SK-N-SH treated with all-trans-retinoic acid at 6 μM for 48 hours (cell line): ENCODE data around the gene SLC1A4.

ENCODE experiments used
- ARNTL ChIP-seq: fragments of 450-650 bp; formaldehyde crosslinking; IDR thresholded peaks from 2 replicates; pipeline ENCODE4 v1.5.0; 2020; ENCODE audit warnings: low read depth, mild to moderate bottlenecking, moderate library complexity, borderline replicate concordance
- CREB5 ChIP-seq: fragments of 250-450 bp; sonication (Bioruptor Pico); IDR thresholded peaks from 2 replicates; pipeline ENCODE4 v1.5.1; 2020; ENCODE audit warnings: low read depth, mild to moderate bottlenecking, moderate library complexity
- CSDC2 ChIP-seq: fragments of 250-450 bp; sonication (Bioruptor Pico); IDR thresholded peaks from 2 replicates; pipeline ENCODE4 v1.5.0; 2020; ENCODE audit warnings: mild to moderate bottlenecking, moderate library complexity
- ESRRG ChIP-seq: fragments of 250-450 bp; sonication (Bioruptor Pico); IDR thresholded peaks from 2 replicates; pipeline ENCODE4 v1.6.1; 2021; ENCODE audit warnings: mild to moderate bottlenecking
- ISL1 ChIP-seq: fragments of 250-450 bp; sonication (Bioruptor Pico); IDR thresholded peaks from 2 replicates; pipeline ENCODE4 v2.1.2; 2022; ENCODE audit warnings: mild to moderate bottlenecking, moderate library complexity
- OSR1 ChIP-seq: fragments of 250-450 bp; sonication (Bioruptor Pico); IDR thresholded peaks from 2 replicates; pipeline ENCODE4 v1.8.0; 2022; ENCODE audit warnings: moderate library complexity, mild to moderate bottlenecking, inconsistent platforms
- PATZ1 ChIP-seq: fragments of 250-450 bp; sonication (Bioruptor Pico); IDR thresholded peaks from 2 replicates; pipeline ENCODE4 v1.8.0; 2020; ENCODE audit warnings: mild to moderate bottlenecking, moderate library complexity, borderline replicate concordance
- RARB ChIP-seq: fragments of 250-450 bp; sonication (Bioruptor Pico); IDR thresholded peaks from 2 replicates; pipeline ENCODE4 v1.8.0; 2021; ENCODE audit warnings: mild to moderate bottlenecking, moderate library complexity
- TOX ChIP-seq: fragments of 250-450 bp; sonication (Bioruptor Pico); IDR thresholded peaks from 2 replicates; pipeline ENCODE4 v1.8.0; 2021; ENCODE audit warnings: mild to moderate bottlenecking, moderate library complexity, borderline replicate concordance
- ZFP3 ChIP-seq: fragments of 250-450 bp; sonication (Bioruptor Pico); IDR thresholded peaks from 2 replicates; pipeline ENCODE4 v1.5.0; 2020; ENCODE audit warnings: mild to moderate bottlenecking, moderate library complexity
- ZFP30 ChIP-seq: fragments of 450-650 bp; formaldehyde crosslinking; IDR thresholded peaks from 2 replicates; pipeline ENCODE4 v1.5.0; 2022; ENCODE audit warnings: mild to moderate bottlenecking, moderate library complexity
- ZNF565 ChIP-seq: fragments of 450-650 bp; formaldehyde crosslinking; conservative IDR thresholded peaks from 2 replicates; pipeline ENCODE4 v1.5.0; 2020; ENCODE audit warnings: low read depth, mild to moderate bottlenecking, moderate library complexity
- ZNF70 ChIP-seq: fragments of 450-650 bp; formaldehyde crosslinking; IDR thresholded peaks from 2 replicates; pipeline ENCODE4 v1.5.0; 2020; ENCODE audit warnings: mild to moderate bottlenecking, moderate library complexity
- ZNF8 ChIP-seq: fragments of 450-650 bp; formaldehyde crosslinking; IDR thresholded peaks from 2 replicates; pipeline ENCODE4 v1.5.0; 2020; ENCODE audit warnings: mild to moderate bottlenecking, moderate library complexity

GRCh38 chr2:65021709-65022108, 32.5 kb downstream of the SLC1A4 start:
- TF ChIP-seq CSDC2 (CRISPR knock-in tag) (no peak), CREB5 (CRISPR knock-in tag) (no peak), ZNF565 (CRISPR knock-in tag) (no peak), ZFP3 (no peak), ISL1 (CRISPR knock-in tag) (no peak), ZNF70 (no peak), ARNTL (CRISPR knock-in tag) (no peak), ZNF8 (no peak), TOX (CRISPR knock-in tag) (no peak), ESRRG (CRISPR knock-in tag) (no peak), RARB (CRISPR knock-in tag) (no peak), ZFP30 (no peak), OSR1 (CRISPR knock-in tag) (no peak), PATZ1 (CRISPR knock-in tag) (no peak)
